ENCODE results near the gene GPR17.

DNA sequence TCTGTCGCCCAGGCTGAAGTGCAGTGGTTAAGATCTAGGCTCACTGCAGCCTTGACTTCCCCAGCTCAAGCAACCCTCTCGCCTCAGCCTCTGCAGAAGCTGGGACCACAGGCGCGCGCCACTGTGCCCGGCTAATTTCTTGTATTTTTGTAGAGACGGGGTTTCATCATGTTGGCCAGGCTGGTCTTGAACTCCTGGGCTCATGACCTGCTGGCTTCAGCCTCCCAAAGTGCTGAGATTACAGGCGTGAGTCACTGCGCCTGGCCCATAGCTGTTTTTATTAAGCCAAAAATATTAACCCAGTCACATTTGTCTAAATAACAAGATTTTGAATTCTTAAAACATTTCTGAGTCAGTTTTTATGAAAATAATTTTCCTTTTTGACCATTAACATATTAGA lies 49.0 kb downstream of the GPR17 start:
- TF ChIP-seq POLR2AphosphoS5 (IDR thresholded peaks at IDR 0.05) (no peak), POLR2A (IDR thresholded peaks at IDR 0.05) (no peak), EP300 (IDR thresholded peaks at IDR 0.05) (no peak)
- TF ChIP-seq, protein P1, sequence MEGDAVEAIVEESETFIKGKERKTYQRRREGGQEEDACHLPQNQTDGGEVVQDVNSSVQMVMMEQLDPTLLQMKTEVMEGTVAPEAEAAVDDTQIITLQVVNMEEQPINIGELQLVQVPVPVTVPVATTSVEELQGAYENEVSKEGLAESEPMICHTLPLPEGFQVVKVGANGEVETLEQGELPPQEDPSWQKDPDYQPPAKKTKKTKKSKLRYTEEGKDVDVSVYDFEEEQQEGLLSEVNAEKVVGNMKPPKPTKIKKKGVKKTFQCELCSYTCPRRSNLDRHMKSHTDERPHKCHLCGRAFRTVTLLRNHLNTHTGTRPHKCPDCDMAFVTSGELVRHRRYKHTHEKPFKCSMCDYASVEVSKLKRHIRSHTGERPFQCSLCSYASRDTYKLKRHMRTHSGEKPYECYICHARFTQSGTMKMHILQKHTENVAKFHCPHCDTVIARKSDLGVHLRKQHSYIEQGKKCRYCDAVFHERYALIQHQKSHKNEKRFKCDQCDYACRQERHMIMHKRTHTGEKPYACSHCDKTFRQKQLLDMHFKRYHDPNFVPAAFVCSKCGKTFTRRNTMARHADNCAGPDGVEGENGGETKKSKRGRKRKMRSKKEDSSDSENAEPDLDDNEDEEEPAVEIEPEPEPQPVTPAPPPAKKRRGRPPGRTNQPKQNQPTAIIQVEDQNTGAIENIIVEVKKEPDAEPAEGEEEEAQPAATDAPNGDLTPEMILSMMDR (IDR thresholded peaks at IDR 0.05) = no peak

Data from suprapubic skin (tissue), 4 donors.